HepG2 (cell line): ENCODE results near the gene CDT1. TPM values are rescaled to one million over a fixed set of nuclear protein-coding genes. Genes with fewer than 3 reads are reported as not detected.
A peak's percentile ranks its signal among the peaks of the same experiment; 100 is the strongest.

Experiments used
- E2F2 ChIP-seq: sonication (generic); formaldehyde crosslinking; IDR thresholded peaks from 2 replicates; pipeline ENCODE4 v1.4.0; 2020; ENCODE audit warnings: missing genetic modification reagents, borderline replicate concordance
- EHMT2 ChIP-seq: fragments of 200-600 bp; sonication (generic); IDR thresholded peaks from 2 replicates; pipeline ENCODE4 v1.7.0; 2017; ENCODE audit warnings: antibody characterized with exemption, low read depth, low read length, borderline replicate concordance
- GTF3A ChIP-seq: sonication (generic); formaldehyde crosslinking; conservative IDR thresholded peaks from 2 replicates; pipeline ENCODE4 v1.4.0; 2020; ENCODE audit warnings: mild to moderate bottlenecking, missing genetic modification reagents
- KDM5B ChIP-seq: sonication (generic); formaldehyde crosslinking; IDR thresholded peaks from 2 replicates; pipeline ENCODE4 v1.4.0; 2020; ENCODE audit warnings: missing genetic modification reagents, mild to moderate bottlenecking, borderline replicate concordance
- KMT2A ChIP-seq: sonication (generic); formaldehyde crosslinking; IDR thresholded peaks from 2 replicates; pipeline ENCODE4 v1.4.0; 2020; ENCODE audit warnings: missing genetic modification reagents
- MATR3 ChIP-seq: sonication (generic); formaldehyde crosslinking; IDR thresholded peaks from 2 replicates; pipeline ENCODE4 v1.4.0; 2020; ENCODE audit warnings: missing genetic modification reagents
- MNT ChIP-seq: fragments of 450-650 bp; IDR thresholded peaks from 2 replicates; pipeline ENCODE4 v1.6.1; 2016
- RBFOX2 ChIP-seq: fragments of 200-400 bp; formaldehyde crosslinking; IDR thresholded peaks from 2 replicates; pipeline ENCODE4 v1.6.1; 2017; ENCODE audit warnings: low read depth, mild to moderate bottlenecking, low read length
- STAG1 ChIP-seq: sonication (generic); formaldehyde crosslinking; IDR thresholded peaks from 2 replicates; pipeline ENCODE4 v1.4.0; 2020; ENCODE audit warnings: missing genetic modification reagents
- TGIF2 ChIP-seq: IDR thresholded peaks from 2 replicates; pipeline ENCODE4 v1.6.1; 2016; ENCODE audit warnings: control low read depth, missing compliant biosample characterization
- U2AF1 ChIP-seq: fragments of 200-400 bp; formaldehyde crosslinking; optimal IDR thresholded peaks from 2 replicates; pipeline ENCODE3; 2017; ENCODE audit warnings: mild to moderate bottlenecking, low read depth, low read length
- USF2 ChIP-seq, 2 experiments: sonication (generic) in 1 of 2; formaldehyde crosslinking in 1 of 2; IDR thresholded peaks; 2 replicates each; pipeline versions ENCODE4 v1.5.1 to v1.6.1; 2011 to 2020; ENCODE audit warnings: borderline replicate concordance in 1 of 2, low read depth in 1 of 2, low read length in 1 of 2, mild to moderate bottlenecking in 1 of 2, missing genetic modification reagents in 1 of 2, moderate library complexity in 1 of 2
- ZBTB49 ChIP-seq: sonication (generic); formaldehyde crosslinking; IDR thresholded peaks from 2 replicates; pipeline ENCODE4 v1.4.0; 2020; ENCODE audit warnings: missing genetic modification reagents, borderline replicate concordance
- ZNF180 ChIP-seq: sonication (generic); formaldehyde crosslinking; IDR thresholded peaks from 2 replicates; pipeline ENCODE4 v1.4.0; 2020; ENCODE audit warnings: low read depth, missing genetic modification reagents, borderline replicate concordance
- ZNF512 ChIP-seq: sonication (generic); formaldehyde crosslinking; IDR thresholded peaks from 2 replicates; pipeline ENCODE4 v1.4.0; 2020; ENCODE audit warnings: mild to moderate bottlenecking, missing genetic modification reagents
- ZNF552 ChIP-seq: sonication (generic); formaldehyde crosslinking; IDR thresholded peaks from 2 replicates; pipeline ENCODE4 v1.9.0; 2022; ENCODE audit warnings: missing genetic modification reagents, mild to moderate bottlenecking, borderline replicate concordance
- ZNF766 ChIP-seq: sonication (generic); formaldehyde crosslinking; IDR thresholded peaks from 2 replicates; pipeline ENCODE4 v1.5.0; 2020; ENCODE audit warnings: missing genetic modification reagents, borderline replicate concordance
- ZNF816 ChIP-seq: sonication (generic); formaldehyde crosslinking; IDR thresholded peaks from 2 replicates; pipeline ENCODE4 v1.8.0; 2022; ENCODE audit warnings: missing genetic modification reagents, mild to moderate bottlenecking, borderline replicate concordance
- ZSCAN29 ChIP-seq: sonication (generic); formaldehyde crosslinking; conservative IDR thresholded peaks from 2 replicates; pipeline ENCODE4 v1.4.0; 2020; ENCODE audit warnings: mild to moderate bottlenecking, missing genetic modification reagents
- polyA plus RNA-seq, 8 experiments: library from polyadenylated mRNA; depleted of rRNA in 3 of 8; stranded (reverse) in 7 of 8; unstranded in 1 of 8; fragments of >200 nt; fragmentation: Illumina TruSeq in 4 of 8; extraction: Trizol in 4 of 8; gene quantifications; 2 replicates each; pipeline versions ENCODE4 v1.2.1 to v1.2.3, GENCODE V29; 2011 to 2016; ENCODE audit warnings: low read depth in 4 of 8, missing spikeins in 1 of 8, mixed read lengths in 1 of 8; ENCODE audit not compliant: insufficient read depth in 1 of 8
- total RNA-seq, 5 experiments: library from RNA; depleted of rRNA; stranded (reverse); fragments of >200 nt; fragmentation: Illumina TruSeq; extraction: Trizol; gene quantifications; 2 replicates each; pipeline ENCODE4 v1.2.3, GENCODE V29; 2016; ENCODE audit warnings: low read depth in 1 of 5

The CDT1 gene
- total and polyA plus RNA-seq, 2 of the 13 experiments (the other 11 are each of a cell fraction or from before 2014, with no cell fraction given), result 23.1 to 23.8 TPM

GRCh38 chr16:88803264-88803987 lies at the start of gene CDT1 (continued):
- no peak; the same call in 1 of the 2 replicates for TF ChIP-seq STAG1 (CRISPR knock-in tag)
- no peak for TF ChIP-seq EHMT2
- 0 out of 2 replicates have a peak, but pooled peaks have one; percentile 21 for TF ChIP-seq ZNF552 (CRISPR knock-in tag)
- TF ChIP-seq MATR3 (CRISPR knock-in tag), result no peak
- TF ChIP-seq U2AF1, result no peak
- TF ChIP-seq ZNF512 (CRISPR knock-in tag), result no peak
- TF ChIP-seq KMT2A (CRISPR knock-in tag), result no peak; the same call in 1 of the 2 replicates
- no peak for TF ChIP-seq ZNF180 (CRISPR knock-in tag)
- TF ChIP-seq ZNF766, result peak; percentile 66; the same call in 1 of the 2 replicates
- peak; percentile 90; the same call in 1 of the 2 replicates for TF ChIP-seq GTF3A (CRISPR knock-in tag)
- TF ChIP-seq KDM5B (CRISPR knock-in tag), result peak; percentile 33; the same call in 1 of the 2 replicates
- TF ChIP-seq USF2 (IDR thresholded peaks at IDR 0.05; ENCODE audit: low read depth, low read length), result no peak
- TF ChIP-seq USF2 (CRISPR knock-in tag; IDR thresholded peaks at IDR 0.05; ENCODE audit: borderline replicate concordance), result no peak
- peak; percentile 94; the same call in 1 of the 2 replicates for TF ChIP-seq E2F2 (CRISPR knock-in tag)
- peak; percentile 57; the same call in 1 of the 2 replicates for TF ChIP-seq TGIF2 (CRISPR knock-in tag)
- TF ChIP-seq ZBTB49 (CRISPR knock-in tag), result no peak
- TF ChIP-seq RBFOX2, result peak; percentile 83
- no peak for TF ChIP-seq ZNF816 (CRISPR knock-in tag)
- TF ChIP-seq ZSCAN29 (CRISPR knock-in tag), result peak; percentile 28; the same call in 1 of the 2 replicates
- no peak for TF ChIP-seq MNT
